Measurements from ENCODE around the gene BEX2. TPM values are rescaled to one million over a fixed set of nuclear protein-coding genes. Genes with fewer than 3 reads are reported as not detected.
"Not testable (repeated sequence)": the region's sequence is repeated elsewhere in the genome, so short reads cannot be mapped to it uniquely, and the experiment has no call there.

BEX2 gene
- 22.6 TPM for polyA plus RNA-seq (2013, experiment 1 of 2)
- 21.0 TPM for polyA plus RNA-seq (2013, experiment 2 of 2)

DNA sequence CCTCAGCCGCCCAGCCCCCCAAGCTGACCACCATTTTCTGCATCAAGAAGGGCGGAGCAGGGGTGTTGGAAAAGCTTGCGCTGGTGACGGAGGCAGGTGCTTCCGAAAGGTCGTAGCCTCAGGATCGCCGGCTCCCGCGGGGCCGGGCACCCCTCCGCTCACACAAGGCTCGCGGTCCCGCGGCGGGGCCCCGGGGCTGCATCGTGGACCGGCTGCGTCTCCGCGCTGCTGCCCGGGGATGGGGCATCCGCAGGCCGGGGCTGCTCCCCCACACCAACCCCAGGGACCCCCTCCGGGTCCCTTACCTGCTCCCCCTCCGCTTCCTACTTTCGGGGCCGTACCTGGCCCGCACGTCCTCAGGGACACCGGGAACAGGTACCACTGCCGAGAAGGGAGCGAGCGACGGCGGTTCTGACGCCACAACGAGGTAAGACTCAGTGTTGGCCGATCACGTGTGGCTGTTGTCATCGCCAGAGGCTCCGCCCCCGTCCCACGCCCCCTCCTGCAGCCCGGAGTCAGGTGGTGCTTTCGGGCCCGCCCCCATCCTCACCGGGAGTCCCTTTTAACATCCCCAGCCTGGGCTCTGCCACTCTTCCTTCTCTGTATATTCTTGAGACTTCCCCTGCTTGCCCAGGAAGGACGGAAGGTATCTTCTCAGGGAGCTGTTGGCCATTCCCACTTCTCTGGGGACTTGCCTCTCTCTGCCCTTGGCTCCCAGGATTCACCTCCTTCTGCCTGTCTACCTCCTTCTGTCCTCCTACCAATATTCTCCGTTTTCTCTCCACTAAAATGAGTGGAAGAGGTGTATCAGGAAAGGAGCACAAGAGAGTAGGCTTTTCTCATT, at the start of gene BEX2:
Gene BEX2, minus strand, starts transcription at position 436 of the 844 bp plus-strand sequence. CDS start 1,014 bp downstream, outside the sequence.
- no peaks in the 10 kb centered on the region for H3K36me3 ChIP-seq (ENCODE audit: control insufficient read depth, insufficient read depth, low read length)
- WGBS, 2 experiments (ENCODE audit: insufficient coverage in 2 of 2): 0% methylated on average over 10 to 28 of the region's 52 CpGs

GRCh38 chrX:103360092-103360491, 49.3 kb upstream of the BEX2 start:
- Histone ChIP-seq H3K9me3 (ENCODE audit: control insufficient read depth, low read length) (no peaks in the 10 kb centered on the region), H3K36me3 (ENCODE audit: control insufficient read depth, insufficient read depth, low read length) (peaks cover 4% of the 10 kb centered on the region), H3K27ac (ENCODE audit: low read depth, low read length, severe bottlenecking) (no peak overlapping the region), H3K4me3 (ENCODE audit: extremely low read depth, insufficient read depth, low read length, poor library complexity, severe bottlenecking) (no peak overlapping the region), H3K4me1 (ENCODE audit: control insufficient read depth, insufficient read depth, low read length, poor library complexity, severe bottlenecking) (peaks cover 11% of the 10 kb centered on the region)
- 94% methylated on average over 2 of the region's 2 CpGs; no CpG with 5 or more reads in 1 of the 2 experiments for WGBS, 2 experiments (ENCODE audit: insufficient coverage in 2 of 2)

More for the DNA sequence above, at the start of gene BEX2:
- no peaks in the 10 kb centered on the region for H3K4me1 ChIP-seq (ENCODE audit: control insufficient read depth, insufficient read depth, low read length, poor library complexity, severe bottlenecking)
- H3K27ac ChIP-seq (ENCODE audit: low read depth, low read length, severe bottlenecking): no peak within 1 kb of the TSS
- H3K9me3 ChIP-seq (ENCODE audit: control insufficient read depth, low read length): no peaks in the 10 kb centered on the region
- peak within 1 kb of the TSS; percentile 53 for H3K4me3 ChIP-seq (ENCODE audit: extremely low read depth, insufficient read depth, low read length, poor library complexity, severe bottlenecking)

DNA sequence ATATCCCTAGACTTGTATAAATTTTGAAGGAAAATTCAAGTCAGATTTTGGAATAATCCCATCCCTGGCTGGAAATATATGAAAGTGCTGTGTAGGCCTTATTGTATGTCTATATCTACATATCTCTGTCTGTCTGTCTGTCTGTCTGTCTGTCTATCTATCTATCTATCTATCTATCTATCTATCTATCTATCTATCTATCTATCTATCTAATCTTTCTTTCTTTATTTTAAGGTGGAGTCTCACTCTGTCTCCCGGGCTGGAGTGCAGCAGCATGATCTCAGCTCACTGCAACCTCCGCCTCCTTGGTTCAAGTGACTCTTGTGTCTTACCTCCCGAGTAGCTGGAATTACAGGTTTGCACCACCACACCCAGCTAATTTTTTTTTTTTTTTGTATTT, 48.8 kb upstream of the BEX2 start:
- not testable (repeated sequence) for H3K4me3 ChIP-seq (ENCODE audit: extremely low read depth, insufficient read depth, low read length, poor library complexity, severe bottlenecking); H3K27ac ChIP-seq (ENCODE audit: low read depth, low read length, severe bottlenecking); H3K9me3 ChIP-seq (ENCODE audit: control insufficient read depth, low read length); H3K36me3 ChIP-seq (ENCODE audit: control insufficient read depth, insufficient read depth, low read length)
- H3K4me1 ChIP-seq (ENCODE audit: control insufficient read depth, insufficient read depth, low read length, poor library complexity, severe bottlenecking): peaks cover 11% of the 10 kb centered on the region
- WGBS, 2 experiments (ENCODE audit: insufficient coverage in 2 of 2): no CpG with 5 or more reads among the region's 3 CpGs

DNA sequence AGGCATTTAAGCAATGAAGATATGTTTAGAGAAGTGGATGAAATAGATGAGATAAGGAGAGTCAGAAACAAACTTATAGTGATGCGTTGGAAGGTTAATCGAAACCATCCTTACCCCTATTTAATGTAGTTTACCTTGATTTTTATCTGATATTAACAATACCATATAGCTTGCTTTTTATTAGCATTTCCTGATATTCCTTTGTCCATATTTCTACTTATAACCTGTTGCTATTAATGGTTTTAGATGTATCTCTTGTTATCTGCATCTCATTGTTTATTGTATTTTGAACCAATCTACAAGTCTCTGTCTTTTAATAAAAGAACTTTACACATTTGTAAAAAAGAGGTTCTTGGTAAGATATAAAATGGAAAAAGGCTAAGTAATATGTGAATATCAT, 47.1 kb upstream of the BEX2 start:
- Histone ChIP-seq H3K4me3 (ENCODE audit: extremely low read depth, insufficient read depth, low read length, poor library complexity, severe bottlenecking) (peak overlapping the region; percentile 66), H3K4me1 (ENCODE audit: control insufficient read depth, insufficient read depth, low read length, poor library complexity, severe bottlenecking) (peaks cover 11% of the 10 kb centered on the region), H3K36me3 (ENCODE audit: control insufficient read depth, insufficient read depth, low read length) (peaks cover 4% of the 10 kb centered on the region), H3K9me3 (ENCODE audit: control insufficient read depth, low read length) (no peaks in the 10 kb centered on the region), H3K27ac (ENCODE audit: low read depth, low read length, severe bottlenecking) (no peak overlapping the region)
- WGBS, 2 experiments (ENCODE audit: insufficient coverage in 2 of 2): no CpG with 5 or more reads among the region's 2 CpGs

DNA sequence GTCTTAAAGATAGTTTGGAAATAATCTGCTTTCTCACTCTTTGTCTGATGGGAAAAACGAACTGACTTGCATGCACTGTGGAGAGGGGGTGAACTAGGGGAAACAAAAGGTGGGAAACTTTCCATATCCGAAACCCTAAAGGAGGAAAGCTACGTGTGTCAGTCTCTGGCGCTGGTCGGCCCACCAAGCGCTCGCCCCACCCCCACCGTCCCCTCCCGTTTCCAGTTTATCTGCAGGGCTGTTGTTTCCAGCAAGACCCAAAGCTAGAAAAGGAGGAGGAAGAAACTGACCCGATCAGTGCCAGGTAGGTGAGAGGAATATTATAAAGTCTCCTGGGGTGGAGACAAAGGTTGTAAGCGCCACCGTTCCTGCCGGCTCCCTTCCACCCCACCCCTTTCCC, 46.1 kb upstream of the BEX2 start:
- peaks cover 4% of the 10 kb centered on the region for H3K36me3 ChIP-seq (ENCODE audit: control insufficient read depth, insufficient read depth, low read length)
- H3K9me3 ChIP-seq (ENCODE audit: control insufficient read depth, low read length): no peaks in the 10 kb centered on the region
- peaks cover 9% of the 10 kb centered on the region for H3K4me1 ChIP-seq (ENCODE audit: control insufficient read depth, insufficient read depth, low read length, poor library complexity, severe bottlenecking)
- WGBS, 2 experiments (ENCODE audit: insufficient coverage in 2 of 2): no CpG with 5 or more reads among the region's 13 CpGs
- H3K27ac ChIP-seq (ENCODE audit: low read depth, low read length, severe bottlenecking): peak overlapping the region; percentile 93
- H3K4me3 ChIP-seq (ENCODE audit: extremely low read depth, insufficient read depth, low read length, poor library complexity, severe bottlenecking): peak overlapping the region; percentile 66

DNA sequence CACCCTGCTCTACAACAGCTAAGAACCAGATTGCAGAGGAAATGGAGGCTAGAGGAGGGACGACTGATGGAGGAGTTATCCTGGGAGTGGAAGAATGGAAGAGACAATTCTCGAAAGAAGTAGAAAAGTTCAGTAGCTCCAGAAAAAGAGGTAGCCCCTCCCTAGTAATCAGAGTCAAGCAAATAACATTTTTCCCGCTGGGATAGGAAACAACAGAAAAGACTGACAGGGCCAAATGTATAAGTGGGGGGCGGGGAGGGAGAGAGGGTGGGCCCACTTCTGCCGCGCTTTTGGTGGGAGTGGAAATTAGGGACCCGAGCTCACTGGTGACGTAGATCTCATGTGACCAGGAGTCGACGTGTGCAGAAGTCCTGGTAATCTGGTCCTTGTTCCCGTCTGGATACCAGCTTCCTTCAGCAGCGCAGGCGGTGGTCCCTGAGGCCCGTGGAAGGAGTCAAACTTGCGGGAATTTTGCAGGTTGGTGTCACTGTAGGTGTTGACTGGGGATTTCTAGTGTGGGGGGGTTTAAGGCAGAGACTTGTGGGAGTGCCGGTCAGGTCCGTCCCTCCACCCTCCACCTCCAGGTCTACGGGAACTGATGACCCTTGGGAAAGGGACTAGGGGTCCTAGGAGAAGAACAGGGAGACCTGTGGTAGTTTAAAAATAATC, 45.5 kb upstream of the BEX2 start, which contains the start of gene TCEAL9:
Gene TCEAL9, plus strand, starts transcription at position 377 of the 669 bp plus-strand sequence. CDS start 1,179 bp downstream, outside the sequence.
- peaks cover 4% of the 10 kb centered on the region for H3K36me3 ChIP-seq (ENCODE audit: control insufficient read depth, insufficient read depth, low read length)
- H3K9me3 ChIP-seq (ENCODE audit: control insufficient read depth, low read length): no peaks in the 10 kb centered on the region
- peaks cover 7% of the 10 kb centered on the region for H3K4me1 ChIP-seq (ENCODE audit: control insufficient read depth, insufficient read depth, low read length, poor library complexity, severe bottlenecking)
- 0% methylated on average over 3 to 4 of the region's 18 CpGs for WGBS, 2 experiments (ENCODE audit: insufficient coverage in 2 of 2)
- peak within 1 kb of the TSS; percentile 93 for H3K27ac ChIP-seq (ENCODE audit: low read depth, low read length, severe bottlenecking)
- peak within 1 kb of the TSS; percentile 66 for H3K4me3 ChIP-seq (ENCODE audit: extremely low read depth, insufficient read depth, low read length, poor library complexity, severe bottlenecking)

DNA sequence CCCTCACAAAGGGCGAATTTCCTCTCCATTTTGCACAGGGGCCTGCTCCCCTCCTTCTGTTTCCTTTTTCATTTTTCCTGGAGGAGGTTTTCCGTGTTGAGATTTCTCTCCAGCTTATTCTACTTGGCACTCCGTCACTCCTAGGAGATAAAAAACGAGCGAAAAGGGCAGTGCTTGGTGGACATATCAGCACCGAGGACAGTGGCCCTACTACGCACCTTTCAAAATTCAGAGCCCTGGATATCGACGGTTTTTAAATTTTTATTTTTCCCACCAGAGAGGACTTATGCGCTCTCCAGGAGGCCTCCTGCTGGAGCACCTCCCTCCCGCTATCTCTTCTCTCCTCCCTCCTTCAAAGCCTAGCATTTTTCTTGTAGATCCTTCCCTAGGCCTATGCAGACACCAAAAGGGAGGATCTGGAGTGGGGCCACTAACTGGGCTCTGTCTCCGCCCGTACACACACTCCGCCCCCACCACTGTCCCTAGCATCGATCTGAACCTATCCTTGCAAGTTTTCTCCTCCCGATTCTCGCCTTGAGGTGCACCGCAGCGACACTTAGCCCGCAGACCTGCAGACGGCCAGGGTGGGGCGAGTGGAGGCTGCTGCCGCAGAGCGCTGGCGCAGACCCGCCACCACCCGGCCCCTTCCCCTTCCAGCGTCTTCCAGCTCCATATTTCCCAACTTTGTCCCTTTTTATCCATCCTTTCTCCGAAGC, 37.0 kb upstream of the BEX2 start:
- no peaks in the 10 kb centered on the region for H3K36me3 ChIP-seq (ENCODE audit: control insufficient read depth, insufficient read depth, low read length)
- no peak overlapping the region for H3K27ac ChIP-seq (ENCODE audit: low read depth, low read length, severe bottlenecking)
- H3K4me1 ChIP-seq (ENCODE audit: control insufficient read depth, insufficient read depth, low read length, poor library complexity, severe bottlenecking): no peaks in the 10 kb centered on the region
- 89 to 90% methylated on average over 13 to 22 of the region's 29 CpGs for WGBS, 2 experiments (ENCODE audit: insufficient coverage in 2 of 2)
- H3K9me3 ChIP-seq (ENCODE audit: control insufficient read depth, low read length): no peaks in the 10 kb centered on the region
- no peak overlapping the region for H3K4me3 ChIP-seq (ENCODE audit: extremely low read depth, insufficient read depth, low read length, poor library complexity, severe bottlenecking)

GRCh38 chrX:103344606-103345005, 33.8 kb upstream of the BEX2 start:
- H3K36me3 ChIP-seq (ENCODE audit: control insufficient read depth, insufficient read depth, low read length): no peaks in the 10 kb centered on the region
- no peak overlapping the region for H3K4me3 ChIP-seq (ENCODE audit: extremely low read depth, insufficient read depth, low read length, poor library complexity, severe bottlenecking)
- no peaks in the 10 kb centered on the region for H3K4me1 ChIP-seq (ENCODE audit: control insufficient read depth, insufficient read depth, low read length, poor library complexity, severe bottlenecking)
- WGBS, 2 experiments (ENCODE audit: insufficient coverage in 2 of 2): no CpG with 5 or more reads among the region's 2 CpGs
- H3K27ac ChIP-seq (ENCODE audit: low read depth, low read length, severe bottlenecking): no peak overlapping the region
- no peaks in the 10 kb centered on the region for H3K9me3 ChIP-seq (ENCODE audit: control insufficient read depth, low read length)

- Histone ChIP-seq H3K27ac (ENCODE audit: low read depth, low read length, severe bottlenecking) (no peak overlapping the region), H3K9me3 (ENCODE audit: control insufficient read depth, low read length) (no peaks in the 10 kb centered on the region), H3K4me3 (ENCODE audit: extremely low read depth, insufficient read depth, low read length, poor library complexity, severe bottlenecking) (no peak overlapping the region), H3K4me1 (ENCODE audit: control insufficient read depth, insufficient read depth, low read length, poor library complexity, severe bottlenecking) (no peaks in the 10 kb centered on the region), H3K36me3 (ENCODE audit: control insufficient read depth, insufficient read depth, low read length) (no peaks in the 10 kb centered on the region)
- 17% methylated on average over 1 of the region's 2 CpGs; no CpG with 5 or more reads in 1 of the 2 experiments for WGBS, 2 experiments (ENCODE audit: insufficient coverage in 2 of 2)
These were observed 32.3 kb upstream of the BEX2 start for GRCh38 chrX:103343105-103343504.

- H3K9me3 ChIP-seq (ENCODE audit: control insufficient read depth, low read length): no peaks in the 10 kb centered on the region
- 86% methylated on average over 1 of the region's 3 CpGs; no CpG with 5 or more reads in 1 of the 2 experiments for WGBS, 2 experiments (ENCODE audit: insufficient coverage in 2 of 2)
- H3K36me3 ChIP-seq (ENCODE audit: control insufficient read depth, insufficient read depth, low read length): no peaks in the 10 kb centered on the region
- no peak overlapping the region for H3K27ac ChIP-seq (ENCODE audit: low read depth, low read length, severe bottlenecking)
- H3K4me3 ChIP-seq (ENCODE audit: extremely low read depth, insufficient read depth, low read length, poor library complexity, severe bottlenecking): no peak overlapping the region
- H3K4me1 ChIP-seq (ENCODE audit: control insufficient read depth, insufficient read depth, low read length, poor library complexity, severe bottlenecking): no peaks in the 10 kb centered on the region
These were observed 27.9 kb upstream of the BEX2 start for GRCh38 chrX:103338663-103339062.
